Upper lobe of left lung (tissue), 6 donors: ENCODE data around the gene SLC6A6. TPM values are rescaled to one million over a fixed set of nuclear protein-coding genes. Genes with fewer than 3 reads are reported as not detected.
A peak's percentile ranks its signal among the peaks of the same experiment; 100 is the strongest.

ENCODE experiments used
- ATAC-seq, 2 donors: fragments of 200-7000 bp; cut with Tn5 transposase; one replicate each; pipeline ENCODE4 v1.9.1; 2022; ENCODE audit warnings: mild to moderate bottlenecking in 2 of 2, moderate library complexity in 2 of 2; ENCODE audit not compliant: low FRiP score in 2 of 2
- DNase-seq, 2 donors: peaks; one replicate each; pipeline ENCODE4 v3.0.0-alpha.2; 2019 to 2020
- H3K27ac ChIP-seq, 4 donors: fragments of 200-600 bp; sonication (generic); one replicate each; pipeline ENCODE4 v1.5.1; 2016 to 2019
- H3K27me3 ChIP-seq, 4 donors: fragments of 200-600 bp; sonication (generic); one replicate each; pipeline ENCODE4 v1.5.1; 2017 to 2019
- H3K36me3 ChIP-seq, 4 donors: fragments of 200-600 bp; sonication (generic); one replicate each; pipeline ENCODE4 v1.5.1; 2016 to 2019
- H3K4me1 ChIP-seq, 4 donors: fragments of 200-600 bp; sonication (generic); one replicate each; pipeline ENCODE4 v1.5.1; 2018 to 2019
- H3K4me3 ChIP-seq, 4 donors: fragments of 200-600 bp; sonication (generic); one replicate each; pipeline ENCODE4 v1.5.1; 2017 to 2019; ENCODE audit warnings: mild to moderate bottlenecking in 2 of 4, moderate library complexity in 1 of 4
- H3K9me3 ChIP-seq, 4 donors: fragments of 200-600 bp; sonication (generic); one replicate each; pipeline ENCODE4 v1.5.1; 2018 to 2019
- EP300 ChIP-seq, 4 donors: sonication (generic); formaldehyde crosslinking; IDR thresholded peaks; one replicate each; pipeline ENCODE4 v1.5.1; 2017; ENCODE audit warnings: antibody characterized with exemption in 4 of 4, control low read depth in 2 of 4
- POLR2A ChIP-seq, 4 donors: fragments of 450-650 bp; IDR thresholded peaks; one replicate each; pipeline ENCODE4 v1.5.1; 2016 to 2017; ENCODE audit warnings: antibody characterized with exemption in 4 of 4, mild to moderate bottlenecking in 2 of 4
- POLR2AphosphoS5 ChIP-seq, 2 donors: sonication (generic); formaldehyde crosslinking; IDR thresholded peaks; one replicate each; pipeline ENCODE4 v1.5.1; 2017; ENCODE audit warnings: antibody characterized with exemption in 2 of 2
- WGBS, 2 donors: methylation state at CpG; one replicate each; pipeline ENCODE4 v1.1.5; 2017 to 2018; 5-methylcytosine and 5-hydroxymethylcytosine counted together
- total RNA-seq, 6 donors: library from RNA; depleted of rRNA in 4 of 6; stranded (reverse); fragments of >200 nt in 4 of 6; gene quantifications; one replicate each; pipeline versions ENCODE4 v1.1.0 to v1.2.1, GENCODE V29; 2016 to 2021
- TF ChIP-seq, protein P1 (sequence below), 6 experiments: fragments of 450-650 bp in 4 of 6; fragments of 200-600 bp in 2 of 6; sonication (generic) in 2 of 6; IDR thresholded peaks; one replicate each; pipeline ENCODE4 v1.5.1; 2016 to 2019; ENCODE audit warnings: antibody characterized with exemption in 6 of 6
- donor health status: DM: no; HTN: no; CAD: no; lungs with moderate emphysema.
- donor health status: DM: no; HTN: yes; CAD: no; lungs with severe emphysema.

SLC6A6 gene
- total RNA-seq, 6 donors from 2014 or later: 60.6 to 154 (median 92.8) TPM

DNA sequence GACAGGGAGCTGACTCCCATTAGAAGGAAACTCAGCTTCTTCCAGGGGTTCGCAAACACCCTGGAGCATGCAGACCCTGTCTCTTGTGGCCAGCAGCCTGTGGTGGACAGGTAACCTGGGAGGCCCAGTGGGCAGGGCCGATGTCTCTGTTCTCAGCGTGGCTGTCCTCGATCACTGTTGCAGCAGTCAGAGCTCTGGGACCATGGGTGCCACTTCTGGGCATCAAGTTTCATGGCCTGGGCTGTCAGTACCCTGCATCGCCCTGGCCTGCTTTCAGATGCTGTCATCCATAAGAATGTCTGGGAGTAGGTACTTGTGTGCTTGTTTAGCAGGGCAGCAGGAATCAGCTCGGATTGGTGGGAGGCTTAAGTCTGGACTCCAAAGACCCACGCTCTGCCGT, 54.4 kb downstream of the SLC6A6 start:
- WGBS, 2 donors: 95 to 100% methylated on average over 4 to 8 of the region's 8 CpGs
- TF ChIP-seq POLR2AphosphoS5 (IDR thresholded peaks at IDR 0.05): no peak
- H3K4me1 ChIP-seq: peaks cover 31 to 55% (median 44%) of the 10 kb centered on the region in 4 donors
- no peak overlapping the region for H3K4me3 ChIP-seq
- peaks cover 0 to 52% (median 36%) of the 10 kb centered on the region in 4 donors for H3K36me3 ChIP-seq
- no peaks in the 10 kb centered on the region for H3K9me3 ChIP-seq
- ATAC-seq (no peak), DNase-seq (no peak)
- no peak overlapping the region for H3K27ac ChIP-seq
- H3K27me3 ChIP-seq: no peaks in the 10 kb centered on the region

DNA sequence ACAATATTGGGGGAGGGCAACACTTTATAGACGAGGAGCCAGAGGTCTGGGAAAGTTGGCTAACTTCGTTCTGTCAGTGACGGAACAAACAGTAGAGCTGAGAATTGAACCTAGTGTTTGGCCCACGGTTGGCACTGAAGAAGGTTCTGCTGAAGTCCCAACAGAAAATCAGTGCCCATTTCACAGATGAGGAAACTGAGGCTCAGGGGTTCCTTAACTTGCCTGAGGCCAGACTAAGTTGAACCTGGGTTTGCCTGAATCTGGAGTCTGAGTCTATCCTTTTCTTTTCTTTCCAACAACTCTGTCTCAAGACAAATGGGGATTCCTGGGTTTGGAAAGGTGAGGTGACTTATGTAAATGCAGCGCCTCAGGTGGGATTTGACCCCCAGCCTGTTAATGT, 55.1 kb downstream of the SLC6A6 start:
- WGBS, 2 donors: 78 to 92% methylated on average over 5 of the region's 5 CpGs
- no peaks in the 10 kb centered on the region for H3K27me3 ChIP-seq
- peak overlapping the region in 3 of 4 donors; percentile 38 to 65 (median 46) for H3K27ac ChIP-seq
- peaks cover 4 to 52% (median 36%) of the 10 kb centered on the region in 4 donors for H3K36me3 ChIP-seq
- no peaks in the 10 kb centered on the region for H3K9me3 ChIP-seq
- no peak for DNase-seq
- TF ChIP-seq POLR2AphosphoS5 (IDR thresholded peaks at IDR 0.05) (no peak), POLR2A (IDR thresholded peaks at IDR 0.05) (no peak), EP300 (IDR thresholded peaks at IDR 0.05) (no peak)
- TF ChIP-seq, protein P1, sequence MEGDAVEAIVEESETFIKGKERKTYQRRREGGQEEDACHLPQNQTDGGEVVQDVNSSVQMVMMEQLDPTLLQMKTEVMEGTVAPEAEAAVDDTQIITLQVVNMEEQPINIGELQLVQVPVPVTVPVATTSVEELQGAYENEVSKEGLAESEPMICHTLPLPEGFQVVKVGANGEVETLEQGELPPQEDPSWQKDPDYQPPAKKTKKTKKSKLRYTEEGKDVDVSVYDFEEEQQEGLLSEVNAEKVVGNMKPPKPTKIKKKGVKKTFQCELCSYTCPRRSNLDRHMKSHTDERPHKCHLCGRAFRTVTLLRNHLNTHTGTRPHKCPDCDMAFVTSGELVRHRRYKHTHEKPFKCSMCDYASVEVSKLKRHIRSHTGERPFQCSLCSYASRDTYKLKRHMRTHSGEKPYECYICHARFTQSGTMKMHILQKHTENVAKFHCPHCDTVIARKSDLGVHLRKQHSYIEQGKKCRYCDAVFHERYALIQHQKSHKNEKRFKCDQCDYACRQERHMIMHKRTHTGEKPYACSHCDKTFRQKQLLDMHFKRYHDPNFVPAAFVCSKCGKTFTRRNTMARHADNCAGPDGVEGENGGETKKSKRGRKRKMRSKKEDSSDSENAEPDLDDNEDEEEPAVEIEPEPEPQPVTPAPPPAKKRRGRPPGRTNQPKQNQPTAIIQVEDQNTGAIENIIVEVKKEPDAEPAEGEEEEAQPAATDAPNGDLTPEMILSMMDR (IDR thresholded peaks at IDR 0.05): no peak
- ATAC-seq: no peak
- H3K4me1 ChIP-seq: peaks cover 26 to 51% (median 37%) of the 10 kb centered on the region in 4 donors
- no peak overlapping the region for H3K4me3 ChIP-seq

DNA sequence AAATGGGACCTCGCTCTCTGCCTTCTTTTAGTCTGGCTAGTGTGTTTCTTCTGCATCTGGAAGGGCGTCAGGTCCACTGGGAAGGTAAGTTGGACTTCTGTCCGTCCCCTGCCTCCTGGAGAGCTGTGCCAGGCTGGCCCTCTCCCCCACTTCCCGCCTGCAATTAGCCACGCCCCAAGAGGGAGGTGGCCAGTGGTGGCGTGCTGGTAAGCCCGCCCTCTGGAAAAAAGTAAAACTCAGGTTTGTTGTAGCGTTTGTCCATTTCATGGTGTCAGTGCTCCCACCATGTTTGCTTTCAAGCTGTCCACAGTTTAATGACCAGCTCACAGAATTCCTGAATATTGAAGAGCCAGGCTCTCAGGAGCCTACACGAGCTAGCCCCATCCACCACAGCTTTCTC, 55.6 kb downstream of the SLC6A6 start:
- Histone ChIP-seq H3K27ac (peak overlapping the region in 3 of 4 donors; percentile 38 to 65 (median 46)), H3K4me3 (no peak overlapping the region), H3K27me3 (no peaks in the 10 kb centered on the region), H3K9me3 (no peaks in the 10 kb centered on the region), H3K4me1 (peaks cover 22 to 46% (median 33%) of the 10 kb centered on the region in 4 donors), H3K36me3 (peaks cover 5 to 57% (median 39%) of the 10 kb centered on the region in 4 donors)
- no peak for TF ChIP-seq EP300 (IDR thresholded peaks at IDR 0.05)
- TF ChIP-seq POLR2A (IDR thresholded peaks at IDR 0.05): no peak
- TF ChIP-seq, protein P1 (IDR thresholded peaks at IDR 0.05): no peak
- TF ChIP-seq POLR2AphosphoS5 (IDR thresholded peaks at IDR 0.05): no peak
- no peak for ATAC-seq
- WGBS, 2 donors: 67 to 70% methylated on average over 8 to 9 of the region's 9 CpGs
- DNase-seq: peak in 1 of 2 donors; percentile 73

DNA sequence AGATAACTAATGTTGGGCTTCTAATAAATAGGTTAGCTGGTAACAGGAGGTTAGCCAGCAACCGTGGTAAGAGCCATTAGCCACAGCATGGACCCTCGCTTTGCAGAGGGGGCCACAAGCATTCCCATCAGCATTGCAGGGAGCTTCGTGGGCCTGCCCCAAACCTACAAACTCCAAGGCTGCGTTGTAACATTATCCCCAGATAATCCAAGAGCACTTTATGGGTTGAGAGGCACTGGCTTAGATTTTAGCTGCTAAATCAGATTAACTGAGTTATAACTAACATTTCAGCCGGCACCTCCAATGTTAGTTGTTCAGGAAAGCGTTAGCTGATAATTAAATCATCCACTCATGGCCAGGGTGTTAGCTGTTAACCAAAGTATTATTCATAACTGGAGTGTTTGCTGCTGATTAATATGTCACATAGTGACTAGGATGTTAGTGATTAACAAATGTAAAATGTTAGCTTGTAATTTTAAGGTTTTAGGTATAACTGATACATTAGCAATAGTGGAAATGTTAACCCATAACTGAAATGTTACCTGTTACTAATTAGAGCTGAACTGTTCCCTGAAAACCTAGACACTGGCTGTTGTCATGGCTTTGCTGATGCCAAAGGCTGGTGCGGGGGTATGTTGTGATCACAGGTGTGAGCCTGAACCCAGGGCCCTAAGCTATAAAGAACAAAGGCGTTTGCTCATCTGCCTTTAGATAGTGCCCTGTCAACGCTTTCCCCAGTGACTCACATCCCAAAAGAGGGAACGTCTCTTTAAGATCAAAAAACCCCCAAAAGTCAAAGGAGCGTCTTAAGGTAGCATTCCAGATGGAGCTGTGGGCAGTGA, 56.2 kb downstream of the SLC6A6 start:
- ATAC-seq (no peak), DNase-seq (no peak)
- Histone ChIP-seq H3K27me3 (no peaks in the 10 kb centered on the region), H3K9me3 (no peaks in the 10 kb centered on the region), H3K36me3 (peaks cover 5 to 64% (median 44%) of the 10 kb centered on the region in 4 donors), H3K4me3 (no peak overlapping the region), H3K4me1 (peaks cover 15 to 40% (median 27%) of the 10 kb centered on the region in 4 donors), H3K27ac (peak overlapping the region in 2 of 4 donors; percentile 38 to 65)
- TF ChIP-seq, protein P1 (IDR thresholded peaks at IDR 0.05): no peak
- no peak for TF ChIP-seq POLR2AphosphoS5 (IDR thresholded peaks at IDR 0.05)
- TF ChIP-seq POLR2A (IDR thresholded peaks at IDR 0.05): no peak
- TF ChIP-seq EP300 (IDR thresholded peaks at IDR 0.05): no peak
- WGBS, 2 donors: 74 to 76% methylated on average over 11 of the region's 11 CpGs

DNA sequence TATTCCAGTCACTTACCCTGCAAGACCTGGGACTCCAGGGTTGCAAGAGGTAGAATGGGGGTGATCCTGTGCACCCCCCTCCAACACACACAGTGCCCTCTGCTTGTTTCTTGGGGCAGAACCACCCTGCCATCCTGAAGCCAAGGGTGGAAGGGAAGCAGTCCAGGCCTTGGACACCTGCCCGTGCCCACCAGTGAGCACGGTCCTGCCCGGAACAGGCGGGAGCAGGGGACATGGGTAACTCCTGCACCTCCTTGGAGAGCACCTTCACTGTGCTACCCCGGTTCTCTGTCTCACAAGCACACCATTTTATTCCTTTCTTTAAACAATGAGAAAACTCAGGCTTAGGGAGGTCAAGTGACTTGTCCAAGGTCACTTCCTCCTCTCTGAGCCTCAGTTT, 57.0 kb downstream of the SLC6A6 start:
- TF ChIP-seq POLR2AphosphoS5 (IDR thresholded peaks at IDR 0.05): no peak
- TF ChIP-seq, protein P1 (IDR thresholded peaks at IDR 0.05): no peak
- no peak for TF ChIP-seq EP300 (IDR thresholded peaks at IDR 0.05)
- no peak for TF ChIP-seq POLR2A (IDR thresholded peaks at IDR 0.05)
- H3K27ac ChIP-seq: peak overlapping the region in 2 of 4 donors; percentile 2 to 23
- H3K36me3 ChIP-seq: peaks cover 12 to 71% (median 49%) of the 10 kb centered on the region in 4 donors
- H3K9me3 ChIP-seq: no peaks in the 10 kb centered on the region
- peaks cover 11 to 32% (median 21%) of the 10 kb centered on the region in 4 donors for H3K4me1 ChIP-seq
- ATAC-seq (no peak), DNase-seq (no peak)
- no peak overlapping the region for H3K4me3 ChIP-seq
- 95% methylated on average over 4 to 5 of the region's 5 CpGs for WGBS, 2 donors
- no peaks in the 10 kb centered on the region for H3K27me3 ChIP-seq
